Measurements from ENCODE around the gene GABRR3.

DNA sequence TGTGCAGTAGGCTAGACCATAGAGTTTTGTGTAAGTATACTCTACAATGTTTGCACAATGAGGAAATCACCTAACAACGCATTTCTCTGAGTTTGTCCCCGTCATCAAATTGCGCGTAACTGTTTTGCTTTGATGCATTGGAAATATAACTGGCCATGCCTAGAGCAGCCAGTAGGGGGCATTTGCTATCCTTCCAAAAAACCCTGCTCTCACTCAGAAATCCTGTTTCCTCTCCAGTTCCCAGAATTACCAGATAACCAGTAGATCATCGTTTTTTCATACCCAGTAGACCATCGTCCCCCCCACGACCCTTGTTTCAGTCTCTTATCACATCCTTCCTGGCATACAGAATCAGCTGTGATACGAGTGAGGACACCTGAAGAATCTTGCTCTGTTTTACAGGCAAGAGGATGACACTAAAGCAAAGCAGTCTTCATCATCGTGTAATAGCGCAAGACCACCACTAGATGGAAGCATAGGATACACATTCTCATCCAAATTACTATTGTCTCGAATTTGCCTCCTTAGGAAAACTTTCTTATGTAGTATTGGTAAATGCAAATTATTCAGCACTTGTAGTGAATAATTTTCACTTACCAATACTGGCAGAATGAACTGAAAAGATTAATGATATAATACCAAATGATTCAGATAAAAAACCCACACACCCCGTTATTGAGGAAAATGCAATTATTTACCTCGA, 4.4 kb upstream of the GABRR3 start:
- no peak for TF ChIP-seq POLR2AphosphoS5 (IDR thresholded peaks at IDR 0.05)
- TF ChIP-seq, protein P1, sequence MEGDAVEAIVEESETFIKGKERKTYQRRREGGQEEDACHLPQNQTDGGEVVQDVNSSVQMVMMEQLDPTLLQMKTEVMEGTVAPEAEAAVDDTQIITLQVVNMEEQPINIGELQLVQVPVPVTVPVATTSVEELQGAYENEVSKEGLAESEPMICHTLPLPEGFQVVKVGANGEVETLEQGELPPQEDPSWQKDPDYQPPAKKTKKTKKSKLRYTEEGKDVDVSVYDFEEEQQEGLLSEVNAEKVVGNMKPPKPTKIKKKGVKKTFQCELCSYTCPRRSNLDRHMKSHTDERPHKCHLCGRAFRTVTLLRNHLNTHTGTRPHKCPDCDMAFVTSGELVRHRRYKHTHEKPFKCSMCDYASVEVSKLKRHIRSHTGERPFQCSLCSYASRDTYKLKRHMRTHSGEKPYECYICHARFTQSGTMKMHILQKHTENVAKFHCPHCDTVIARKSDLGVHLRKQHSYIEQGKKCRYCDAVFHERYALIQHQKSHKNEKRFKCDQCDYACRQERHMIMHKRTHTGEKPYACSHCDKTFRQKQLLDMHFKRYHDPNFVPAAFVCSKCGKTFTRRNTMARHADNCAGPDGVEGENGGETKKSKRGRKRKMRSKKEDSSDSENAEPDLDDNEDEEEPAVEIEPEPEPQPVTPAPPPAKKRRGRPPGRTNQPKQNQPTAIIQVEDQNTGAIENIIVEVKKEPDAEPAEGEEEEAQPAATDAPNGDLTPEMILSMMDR (IDR thresholded peaks at IDR 0.05) = peak; percentile 83 to 90 (median 87)

Data from breast epithelium (tissue), 3 donors.